NB4 (cell line): ENCODE results near the gene BICRA.

Source experiments
- MYC ChIP-seq: IDR thresholded peaks from 2 replicates; pipeline ENCODE4 v1.6.1; 2011; ENCODE audit warnings: low read depth, low read length
- POLR2A ChIP-seq: IDR thresholded peaks from 2 replicates; pipeline ENCODE4 v1.6.1; 2011; ENCODE audit warnings: mild to moderate bottlenecking; ENCODE audit not compliant: insufficient read length; ENCODE audit errors: extremely low read depth
- TF ChIP-seq, protein P1 (sequence below): IDR thresholded peaks from one replicate; pipeline ENCODE4 v1.5.1; 2012; ENCODE audit warnings: low read depth, low read length
- TF ChIP-seq, protein P2 (sequence below): IDR thresholded peaks from 2 replicates; pipeline ENCODE4 v1.6.1; 2011; ENCODE audit warnings: low read depth, low read length

DNA sequence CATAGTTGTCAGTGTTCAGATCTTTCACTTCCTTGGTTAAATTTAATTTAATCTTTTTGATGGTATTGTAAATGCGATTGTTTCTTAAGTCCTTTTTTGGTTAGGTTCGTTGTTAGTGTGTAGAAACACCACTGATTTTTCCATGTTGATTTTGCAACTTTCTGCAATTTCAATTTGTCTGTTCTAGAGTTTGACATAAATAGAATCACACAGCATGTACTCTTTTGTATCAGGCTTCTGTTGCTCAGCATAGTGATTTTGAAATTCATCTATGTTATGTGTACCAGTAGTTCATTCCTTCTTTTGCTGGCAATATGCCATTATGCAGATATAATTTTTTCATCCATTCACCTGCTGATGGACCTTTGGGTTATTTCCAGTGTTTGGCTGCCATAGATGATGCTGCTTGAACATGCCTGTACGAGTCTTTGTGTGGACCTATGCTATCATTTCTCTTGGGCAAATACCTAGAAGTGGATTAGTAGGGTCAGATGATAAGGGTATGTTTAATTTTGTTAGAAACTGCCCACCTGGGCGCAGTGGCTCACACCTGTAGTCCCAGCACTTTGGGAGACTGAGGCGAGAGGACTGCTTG lies 33.1 kb downstream of the BICRA start:
- TF ChIP-seq POLR2A (no peak), MYC (no peak)
- TF ChIP-seq, protein P1, sequence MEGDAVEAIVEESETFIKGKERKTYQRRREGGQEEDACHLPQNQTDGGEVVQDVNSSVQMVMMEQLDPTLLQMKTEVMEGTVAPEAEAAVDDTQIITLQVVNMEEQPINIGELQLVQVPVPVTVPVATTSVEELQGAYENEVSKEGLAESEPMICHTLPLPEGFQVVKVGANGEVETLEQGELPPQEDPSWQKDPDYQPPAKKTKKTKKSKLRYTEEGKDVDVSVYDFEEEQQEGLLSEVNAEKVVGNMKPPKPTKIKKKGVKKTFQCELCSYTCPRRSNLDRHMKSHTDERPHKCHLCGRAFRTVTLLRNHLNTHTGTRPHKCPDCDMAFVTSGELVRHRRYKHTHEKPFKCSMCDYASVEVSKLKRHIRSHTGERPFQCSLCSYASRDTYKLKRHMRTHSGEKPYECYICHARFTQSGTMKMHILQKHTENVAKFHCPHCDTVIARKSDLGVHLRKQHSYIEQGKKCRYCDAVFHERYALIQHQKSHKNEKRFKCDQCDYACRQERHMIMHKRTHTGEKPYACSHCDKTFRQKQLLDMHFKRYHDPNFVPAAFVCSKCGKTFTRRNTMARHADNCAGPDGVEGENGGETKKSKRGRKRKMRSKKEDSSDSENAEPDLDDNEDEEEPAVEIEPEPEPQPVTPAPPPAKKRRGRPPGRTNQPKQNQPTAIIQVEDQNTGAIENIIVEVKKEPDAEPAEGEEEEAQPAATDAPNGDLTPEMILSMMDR: no peak
- TF ChIP-seq, protein P2, sequence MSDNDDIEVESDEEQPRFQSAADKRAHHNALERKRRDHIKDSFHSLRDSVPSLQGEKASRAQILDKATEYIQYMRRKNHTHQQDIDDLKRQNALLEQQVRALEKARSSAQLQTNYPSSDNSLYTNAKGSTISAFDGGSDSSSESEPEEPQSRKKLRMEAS: no peak
